ENCODE measurements around the gene ZBTB4. TPM values are rescaled to one million over a fixed set of nuclear protein-coding genes. Genes with fewer than 3 reads are reported as not detected.

Gene ZBTB4
- 10 to 100 TPM in 4 of 6 donors, 1 to 10 TPM in 2; 5.3 to 19.2 (median 10.5) TPM for polyA plus RNA-seq (ENCODE audit: low read depth in 6 of 6)

GRCh38 chr17:7479213-7480088 lies at the start of gene ZBTB4:
ZBTB4 (minus strand) TSS chr17:7479631; CDS start chr17:7466801, 12,830 bp downstream.
- no peaks in the 10 kb centered on the region for H3K36me3 Mint-ChIP-seq
- H3K27ac Mint-ChIP-seq: peak within 1 kb of the TSS; percentile 92 to 100 (median 95)
- H3K27me3 Mint-ChIP-seq: no peaks in the 10 kb centered on the region
- peaks cover 62 to 75% (median 74%) of the 10 kb centered on the region in 3 donors for H3K4me1 Mint-ChIP-seq
- no peaks in the 10 kb centered on the region for H3K9me3 Mint-ChIP-seq
- peak within 1 kb of the TSS; percentile 87 to 97 (median 94) for H3K4me3 Mint-ChIP-seq
- ATAC-seq (ENCODE audit: low read depth in 2 of 2): peak; percentile 9 to 16
- DNase-seq: peak; percentile 66

- Mint-ChIP-seq H3K27me3 (no peaks in the 10 kb centered on the region), H3K9me3 (peaks cover 0 to 33% (median 20%) of the 10 kb centered on the region in 7 donors), H3K4me1 (no peaks in the 10 kb centered on the region), H3K4me3 (no peak overlapping the region), H3K27ac (no peak overlapping the region), H3K36me3 (peaks cover 0 to 8% of the 10 kb centered on the region in 2 donors)
- DNase-seq (no peak), ATAC-seq (ENCODE audit: low read depth in 2 of 2) (no peak)
Measured at GRCh38 chr17:7528842-7529241, 49.4 kb upstream of the ZBTB4 start.

DNA sequence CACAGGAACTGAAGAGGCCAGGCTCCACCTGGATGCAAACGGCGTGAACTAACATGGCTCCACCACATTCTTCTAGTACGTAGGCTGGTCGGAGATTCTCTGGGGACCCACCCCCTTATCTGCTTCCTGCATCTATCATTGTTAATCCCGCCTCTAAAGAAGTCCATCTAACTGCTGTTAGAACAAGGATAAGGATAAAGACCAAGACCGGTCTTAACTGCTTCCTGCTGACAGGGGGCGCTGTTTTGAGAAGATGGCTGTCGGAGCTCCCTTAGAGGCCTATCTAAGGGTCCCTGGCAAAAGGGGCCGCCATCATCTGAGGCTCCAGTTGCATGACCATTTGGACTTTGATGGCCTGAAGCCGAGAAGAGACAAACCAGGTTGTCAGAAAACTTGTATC lies 43.6 kb upstream of the ZBTB4 start:
- H3K4me1 Mint-ChIP-seq: peaks cover 2 to 7% (median 5%) of the 10 kb centered on the region in 3 donors

DNA sequence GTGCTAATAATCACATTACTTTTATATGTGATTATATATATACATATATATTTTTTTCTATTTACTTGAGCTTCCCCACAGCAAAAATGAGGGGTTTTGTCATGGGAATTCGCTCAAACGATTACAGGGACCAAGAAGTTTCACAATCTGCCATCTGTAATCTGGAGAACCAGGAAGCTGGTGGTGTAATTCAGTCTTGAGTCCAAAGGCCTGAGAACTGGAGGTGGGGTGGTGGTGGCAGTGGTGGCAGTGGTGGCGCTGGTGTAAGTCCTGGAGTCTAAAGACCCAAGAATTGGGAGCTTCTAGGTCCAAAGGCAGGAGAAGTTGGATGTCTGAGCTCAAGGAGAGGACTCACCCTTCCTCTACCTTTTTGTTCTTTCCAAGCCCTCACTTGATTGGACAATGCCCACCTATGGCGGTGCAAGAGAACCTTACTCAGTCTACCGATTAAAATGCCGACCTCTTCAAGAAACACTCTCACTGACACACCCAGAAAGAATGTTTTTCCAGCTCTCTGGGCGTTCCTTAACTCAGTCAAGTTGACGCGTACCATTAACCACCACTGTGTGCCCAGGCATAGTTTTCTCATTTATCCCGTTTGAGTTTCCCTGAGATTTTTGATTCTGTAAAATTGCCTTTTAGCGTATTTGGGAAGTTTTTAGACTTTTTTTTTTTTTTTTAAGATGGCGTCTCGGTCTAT lies 36.6 kb upstream of the ZBTB4 start:
- no peak for DNase-seq
- peak overlapping the region in 4 of 6 donors; percentile 18 to 74 (median 58) for H3K27ac Mint-ChIP-seq
- no peaks in the 10 kb centered on the region for H3K9me3 Mint-ChIP-seq
- ATAC-seq (ENCODE audit: low read depth in 2 of 2): no peak
- no peaks in the 10 kb centered on the region for H3K27me3 Mint-ChIP-seq
- no peaks in the 10 kb centered on the region for H3K4me1 Mint-ChIP-seq
- peaks cover 8 to 26% of the 10 kb centered on the region in 2 donors for H3K36me3 Mint-ChIP-seq
- no peak overlapping the region for H3K4me3 Mint-ChIP-seq

More for the DNA sequence above, 43.6 kb upstream of the ZBTB4 start:
- DNase-seq (peak; percentile 27), ATAC-seq (ENCODE audit: low read depth in 2 of 2) (peak; percentile 46 to 64)
- Mint-ChIP-seq H3K4me3 (peak overlapping the region in 2 of 8 donors; percentile 8 to 45), H3K27me3 (no peaks in the 10 kb centered on the region), H3K27ac (peak overlapping the region in 2 of 6 donors; percentile 53 to 58), H3K36me3 (no peaks in the 10 kb centered on the region), H3K9me3 (peaks cover 0 to 12% (median 2%) of the 10 kb centered on the region in 7 donors)

GRCh38 chr17:7513850-7514419 lies 34.5 kb upstream of the ZBTB4 start:
- peaks cover 13 to 33% of the 10 kb centered on the region in 2 donors for H3K36me3 Mint-ChIP-seq
- peak overlapping the region in 2 of 6 donors; percentile 39 to 78 for H3K27ac Mint-ChIP-seq
- DNase-seq (no peak), ATAC-seq (ENCODE audit: low read depth in 2 of 2) (no peak)
- H3K27me3 Mint-ChIP-seq: no peaks in the 10 kb centered on the region
- no peaks in the 10 kb centered on the region for H3K9me3 Mint-ChIP-seq
- no peak overlapping the region for H3K4me3 Mint-ChIP-seq
- H3K4me1 Mint-ChIP-seq: no peaks in the 10 kb centered on the region

GRCh38 chr17:7512824-7513540 lies 33.6 kb upstream of the ZBTB4 start:
- Mint-ChIP-seq H3K27ac (peak overlapping the region in 2 of 6 donors; percentile 39 to 67), H3K9me3 (no peaks in the 10 kb centered on the region), H3K36me3 (peaks cover 13 to 33% of the 10 kb centered on the region in 2 donors), H3K4me1 (no peaks in the 10 kb centered on the region), H3K27me3 (no peaks in the 10 kb centered on the region), H3K4me3 (no peak overlapping the region)
- DNase-seq (no peak), ATAC-seq (ENCODE audit: low read depth in 2 of 2) (no peak)

DNA sequence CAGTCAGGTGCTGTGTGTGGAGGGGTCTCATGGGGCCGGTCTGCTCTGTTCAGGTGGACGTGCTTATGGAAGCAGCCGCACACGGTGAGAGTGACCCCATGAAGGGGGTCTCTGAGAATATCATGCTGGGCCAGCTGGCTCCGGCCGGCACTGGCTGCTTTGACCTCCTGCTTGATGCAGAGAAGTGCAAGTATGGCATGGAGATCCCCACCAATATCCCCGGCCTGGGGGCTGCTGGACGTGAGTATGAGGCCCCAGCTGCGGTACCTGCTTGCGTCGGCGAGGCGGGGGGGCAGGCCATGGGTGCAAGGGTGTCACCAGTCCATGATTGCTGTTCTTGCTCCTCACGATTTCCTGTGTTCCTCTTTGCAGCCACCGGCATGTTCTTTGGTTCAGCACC lies 32.7 kb upstream of the ZBTB4 start:
- DNase-seq (no peak), ATAC-seq (ENCODE audit: low read depth in 2 of 2) (no peak)
- Mint-ChIP-seq H3K27me3 (no peaks in the 10 kb centered on the region), H3K9me3 (no peaks in the 10 kb centered on the region), H3K4me1 (no peaks in the 10 kb centered on the region), H3K27ac (peak overlapping the region in 1 of 6 donors; percentile 39), H3K4me3 (no peak overlapping the region), H3K36me3 (peaks cover 13 to 33% of the 10 kb centered on the region in 2 donors)

GRCh38 chr17:7511108-7511507 lies 31.7 kb upstream of the ZBTB4 start:
- H3K36me3 Mint-ChIP-seq: peaks cover 13 to 33% of the 10 kb centered on the region in 2 donors
- DNase-seq: no peak
- ATAC-seq (ENCODE audit: low read depth in 2 of 2): no peak

GRCh38 chr17:7509937-7510336 lies 30.5 kb upstream of the ZBTB4 start:
- H3K27ac Mint-ChIP-seq: peak overlapping the region in 1 of 6 donors; percentile 74
- DNase-seq: no peak

More at GRCh38 chr17:7511108-7511507, 31.7 kb upstream of the ZBTB4 start:
- Mint-ChIP-seq H3K27me3 (no peaks in the 10 kb centered on the region), H3K27ac (peak overlapping the region in 4 of 6 donors; percentile 39 to 75 (median 54)), H3K4me1 (no peaks in the 10 kb centered on the region), H3K9me3 (no peaks in the 10 kb centered on the region), H3K4me3 (peak overlapping the region in 1 of 8 donors; percentile 12)

GRCh38 chr17:7508846-7509245 lies 29.4 kb upstream of the ZBTB4 start:
- Mint-ChIP-seq H3K27ac (peak overlapping the region in 1 of 6 donors; percentile 2), H3K36me3 (peaks cover 14 to 32% of the 10 kb centered on the region in 2 donors), H3K4me1 (peaks cover 0 to 1% (median 0%) of the 10 kb centered on the region in 3 donors), H3K27me3 (no peaks in the 10 kb centered on the region), H3K4me3 (no peak overlapping the region), H3K9me3 (no peaks in the 10 kb centered on the region)
- no peak for ATAC-seq (ENCODE audit: low read depth in 2 of 2)
- DNase-seq: no peak

More at GRCh38 chr17:7509937-7510336, 30.5 kb upstream of the ZBTB4 start:
- H3K27me3 Mint-ChIP-seq: no peaks in the 10 kb centered on the region
- no peak overlapping the region for H3K4me3 Mint-ChIP-seq
- no peak for ATAC-seq (ENCODE audit: low read depth in 2 of 2)
- no peaks in the 10 kb centered on the region for H3K9me3 Mint-ChIP-seq
- H3K4me1 Mint-ChIP-seq: no peaks in the 10 kb centered on the region
- peaks cover 13 to 33% of the 10 kb centered on the region in 2 donors for H3K36me3 Mint-ChIP-seq

DNA sequence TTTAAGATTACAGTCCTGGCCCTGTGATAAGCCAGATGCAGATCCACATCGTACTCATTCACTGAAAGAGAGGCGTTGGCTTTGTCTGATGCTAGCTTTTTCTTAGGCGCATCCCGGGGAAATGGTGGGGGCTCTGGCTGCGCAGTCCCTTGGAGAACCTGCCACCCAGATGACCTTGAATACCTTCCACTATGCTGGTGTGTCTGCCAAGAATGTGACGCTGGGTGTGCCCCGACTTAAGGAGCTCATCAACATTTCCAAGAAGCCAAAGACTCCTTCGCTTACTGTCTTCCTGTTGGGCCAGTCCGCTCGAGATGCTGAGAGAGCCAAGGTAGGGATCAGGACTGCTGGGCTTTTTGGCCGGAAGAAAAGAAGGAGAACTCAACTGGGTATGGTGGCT lies 28.7 kb upstream of the ZBTB4 start:
- Mint-ChIP-seq H3K9me3 (no peaks in the 10 kb centered on the region), H3K27ac (no peak overlapping the region), H3K27me3 (no peaks in the 10 kb centered on the region), H3K36me3 (peaks cover 17 to 32% of the 10 kb centered on the region in 2 donors), H3K4me3 (no peak overlapping the region), H3K4me1 (peaks cover 0 to 6% (median 0%) of the 10 kb centered on the region in 3 donors)
- DNase-seq (no peak), ATAC-seq (ENCODE audit: low read depth in 2 of 2) (no peak)

DNA sequence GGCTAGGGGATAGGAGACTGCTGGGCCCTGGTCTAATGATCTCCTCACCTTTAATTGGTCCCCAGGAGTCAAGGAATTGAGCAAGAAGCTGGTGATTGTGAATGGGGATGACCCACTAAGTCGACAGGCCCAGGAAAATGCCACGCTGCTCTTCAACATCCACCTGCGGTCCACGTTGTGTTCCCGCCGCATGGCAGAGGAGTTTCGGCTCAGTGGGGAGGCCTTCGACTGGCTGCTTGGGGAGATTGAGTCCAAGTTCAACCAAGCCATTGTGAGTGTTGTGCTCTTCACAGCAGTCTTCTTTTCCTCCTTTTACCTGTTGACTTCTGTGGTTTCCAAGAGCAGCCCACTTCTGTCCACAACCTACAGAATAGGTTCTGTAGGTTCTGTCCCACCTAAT lies 24.1 kb upstream of the ZBTB4 start:
- Mint-ChIP-seq H3K4me1 (peaks cover 0 to 6% (median 4%) of the 10 kb centered on the region in 3 donors), H3K4me3 (no peak overlapping the region), H3K36me3 (peaks cover 25 to 40% of the 10 kb centered on the region in 2 donors), H3K27ac (peak overlapping the region in 2 of 6 donors; percentile 50 to 52), H3K9me3 (no peaks in the 10 kb centered on the region), H3K27me3 (no peaks in the 10 kb centered on the region)
- DNase-seq (no peak), ATAC-seq (ENCODE audit: low read depth in 2 of 2) (no peak)
